Spleen (tissue), 11 donors: ENCODE results near the gene ZDHHC14. TPM values are rescaled to one million over a fixed set of nuclear protein-coding genes. Genes with fewer than 3 reads are reported as not detected.
"Not testable (repeated sequence)": the region's sequence is repeated elsewhere in the genome, so short reads cannot be mapped to it uniquely, and the experiment has no call there.

ENCODE experiments used
- DNase-seq: peaks from one replicate; pipeline ENCODE4 v3.0.0-alpha.2; 2020
- H3K27ac ChIP-seq, 8 donors: fragments of 200-600 bp; sonication (generic) in 7 of 8; 1 replicate in 4 of 8; 2 replicates in 4 of 8; pipeline versions ENCODE4 v1.5.0 to v1.8.0; 2016 to 2021; ENCODE audit warnings: inconsistent platforms in 4 of 8, mild to moderate bottlenecking in 4 of 8, moderate library complexity in 1 of 8
- H3K27me3 ChIP-seq, 7 donors: fragments of 200-600 bp; sonication (generic) in 6 of 7; replicated peaks in 1 of 7; 1 replicate in 4 of 7; 2 replicates in 3 of 7; pipeline versions ENCODE4 v1.5.0 to v1.8.0; 2016 to 2021; ENCODE audit warnings: inconsistent platforms in 3 of 7, mild to moderate bottlenecking in 1 of 7
- H3K36me3 ChIP-seq, 6 donors: fragments of 200-600 bp; sonication (generic) in 5 of 6; 1 replicate in 4 of 6; 2 replicates in 2 of 6; pipeline versions ENCODE4 v1.5.0 to v1.8.0; 2016 to 2021; ENCODE audit warnings: inconsistent platforms in 2 of 6
- H3K4me1 ChIP-seq, 6 donors: fragments of 200-600 bp; sonication (generic) in 5 of 6; 1 replicate in 3 of 6; 2 replicates in 3 of 6; pipeline versions ENCODE4 v1.5.0 to v1.8.0; 2016 to 2021; ENCODE audit warnings: inconsistent platforms in 3 of 6
- H3K4me3 ChIP-seq, 8 donors: fragments of 200-600 bp; sonication (generic) in 7 of 8; 1 replicate in 4 of 8; 2 replicates in 4 of 8; pipeline versions ENCODE4 v1.5.0 to v1.8.0; 2016 to 2021; ENCODE audit warnings: inconsistent platforms in 4 of 8, mild to moderate bottlenecking in 4 of 8, moderate library complexity in 2 of 8
- H3K9me3 ChIP-seq, 8 donors: fragments of 200-600 bp; sonication (generic) in 7 of 8; 1 replicate in 4 of 8; 2 replicates in 4 of 8; pipeline versions ENCODE4 v1.5.0 to v1.8.0; 2016 to 2021; ENCODE audit warnings: inconsistent platforms in 4 of 8
- POLR2A ChIP-seq, 3 donors: fragments of 450-650 bp; IDR thresholded peaks; one replicate each; pipeline ENCODE4 v1.5.1; 2017; ENCODE audit warnings: antibody characterized with exemption in 3 of 3, mild to moderate bottlenecking in 1 of 3
- POLR2AphosphoS5 ChIP-seq, 3 donors: sonication (generic); formaldehyde crosslinking; IDR thresholded peaks; one replicate each; pipeline ENCODE4 v1.5.1; 2017; ENCODE audit warnings: antibody characterized with exemption in 3 of 3
- WGBS, 5 donors: extraction: QIAGEN DNeasy Blood & Tissue Kit in 3 of 5; methylation state at CpG; one replicate each; pipeline versions ENCODE4 v1.1.5 to v1.1.7; 2013 to 2018; 5-methylcytosine and 5-hydroxymethylcytosine counted together
- intact Hi-C: fragments of 100-400 bp; cut with DNase I; formaldehyde crosslinking; loops from one replicate; pipeline ENCODE4 v1.15.0; 2023; ENCODE audit warnings: low total_unique reads
- polyA plus RNA-seq, 3 donors: library from polyadenylated mRNA; stranded (reverse); fragments of 200-250 nt; gene quantifications; one replicate each; pipeline ENCODE4 v1.2.1, GENCODE V29; 2013
- total RNA-seq, 7 donors: library from RNA; depleted of rRNA in 3 of 7; stranded (reverse); fragments of >200 nt in 3 of 7; fragmentation: NEBNext Ultra II Directional in 4 of 7; extraction: Animal tissue kit (Norgen Biotek cat#: 25700) in 4 of 7; gene quantifications; one replicate each; pipeline versions ENCODE4 v1.1.0 to v1.2.1, GENCODE V29; 2016 to 2021
- TF ChIP-seq, protein P1 (sequence below), 11 experiments: fragments of 200-600 bp in 7 of 11; fragments of 450-650 bp in 4 of 11; sonication (generic) in 4 of 11; IDR thresholded peaks in 8 of 11; conservative IDR thresholded peaks in 3 of 11; 1 replicate in 7 of 11; 2 replicates in 4 of 11; pipeline versions ENCODE4 v1.4.0 to v1.8.0; 2016 to 2021; ENCODE audit warnings: antibody characterized with exemption in 11 of 11, inconsistent platforms in 4 of 11, mild to moderate bottlenecking in 1 of 11
- donor health status: healthy with polysubstance abuse.
- donor health status: DM: no; HTN: no; CAD: no; lungs with moderate emphysema.
- donor health status: DM: no; HTN: no; CAD: no.
- donor health status: Bipolar disorder and iron deficiency.
- donor health status: healthy.
- donor health status: DM: no; HTN: no; CAD: no.
- donor health status: DM: yes; HTN: yes; CAD: no.

The ZDHHC14 gene
- total and polyA plus RNA-seq, 10 donors = 7.8 to 18.2 (median 11.7) TPM

- no peak for DNase-seq
- peaks cover 10 to 71% (median 24%) of the 10 kb centered on the region in 6 donors for H3K4me1 ChIP-seq
- intact Hi-C loops = no loop called here
- H3K9me3 ChIP-seq = no peaks in the 10 kb centered on the region
- no peaks in the 10 kb centered on the region for H3K27me3 ChIP-seq
- H3K36me3 ChIP-seq = no peaks in the 10 kb centered on the region
- WGBS, 5 donors = 60 to 69% (median 65%) methylated on average over 9 of the region's 9 CpGs
- H3K4me3 ChIP-seq = no peak overlapping the region
- no peak for TF ChIP-seq POLR2AphosphoS5 (IDR thresholded peaks at IDR 0.05)
- no peak for TF ChIP-seq POLR2A (IDR thresholded peaks at IDR 0.05)
- H3K27ac ChIP-seq = peak overlapping the region in 2 of 8 donors; percentile 21 to 30
Measured at GRCh38 chr6:157460182-157460999, 79.4 kb downstream of the ZDHHC14 start.

- Histone ChIP-seq H3K27ac (peak overlapping the region in 3 of 8 donors; percentile 21 to 46 (median 30)), H3K4me1 (peaks cover 10 to 69% (median 24%) of the 10 kb centered on the region in 6 donors), H3K36me3 (no peaks in the 10 kb centered on the region), H3K9me3 (no peaks in the 10 kb centered on the region), H3K27me3 (no peaks in the 10 kb centered on the region), H3K4me3 (no peak overlapping the region)
- no peak for DNase-seq
- 34 to 44% (median 39%) methylated on average over 17 of the region's 17 CpGs for WGBS, 5 donors
- TF ChIP-seq, protein P1, sequence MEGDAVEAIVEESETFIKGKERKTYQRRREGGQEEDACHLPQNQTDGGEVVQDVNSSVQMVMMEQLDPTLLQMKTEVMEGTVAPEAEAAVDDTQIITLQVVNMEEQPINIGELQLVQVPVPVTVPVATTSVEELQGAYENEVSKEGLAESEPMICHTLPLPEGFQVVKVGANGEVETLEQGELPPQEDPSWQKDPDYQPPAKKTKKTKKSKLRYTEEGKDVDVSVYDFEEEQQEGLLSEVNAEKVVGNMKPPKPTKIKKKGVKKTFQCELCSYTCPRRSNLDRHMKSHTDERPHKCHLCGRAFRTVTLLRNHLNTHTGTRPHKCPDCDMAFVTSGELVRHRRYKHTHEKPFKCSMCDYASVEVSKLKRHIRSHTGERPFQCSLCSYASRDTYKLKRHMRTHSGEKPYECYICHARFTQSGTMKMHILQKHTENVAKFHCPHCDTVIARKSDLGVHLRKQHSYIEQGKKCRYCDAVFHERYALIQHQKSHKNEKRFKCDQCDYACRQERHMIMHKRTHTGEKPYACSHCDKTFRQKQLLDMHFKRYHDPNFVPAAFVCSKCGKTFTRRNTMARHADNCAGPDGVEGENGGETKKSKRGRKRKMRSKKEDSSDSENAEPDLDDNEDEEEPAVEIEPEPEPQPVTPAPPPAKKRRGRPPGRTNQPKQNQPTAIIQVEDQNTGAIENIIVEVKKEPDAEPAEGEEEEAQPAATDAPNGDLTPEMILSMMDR (IDR thresholded peaks at IDR 0.05 in 8 of 11, conservative IDR thresholded peaks at IDR 0.05 in 3 of 11) = peak in 3 of 11 experiments; percentile 12 to 29 (median 25)
- TF ChIP-seq POLR2A (IDR thresholded peaks at IDR 0.05) (no peak), POLR2AphosphoS5 (IDR thresholded peaks at IDR 0.05) (no peak)
- intact Hi-C loops = no loop called here
Measured at GRCh38 chr6:157461000-157461915, 80.3 kb downstream of the ZDHHC14 start.

- H3K9me3 ChIP-seq = no peaks in the 10 kb centered on the region
- TF ChIP-seq, protein P1 (IDR thresholded peaks at IDR 0.05 in 8 of 11, conservative IDR thresholded peaks at IDR 0.05 in 3 of 11) = no peak
- TF ChIP-seq POLR2AphosphoS5 (IDR thresholded peaks at IDR 0.05) = no peak
- no peak for TF ChIP-seq POLR2A (IDR thresholded peaks at IDR 0.05)
- 91 to 94% (median 92%) methylated on average over 6 of the region's 6 CpGs for WGBS, 5 donors
- intact Hi-C loops = no loop called here
- H3K36me3 ChIP-seq = no peaks in the 10 kb centered on the region
- DNase-seq = no peak
- no peak overlapping the region for H3K27ac ChIP-seq
- no peaks in the 10 kb centered on the region for H3K27me3 ChIP-seq
- no peak overlapping the region for H3K4me3 ChIP-seq
- H3K4me1 ChIP-seq = peaks cover 10 to 59% (median 18%) of the 10 kb centered on the region in 6 donors
Measured at GRCh38 chr6:157462956-157463742, 82.2 kb downstream of the ZDHHC14 start.

GRCh38 chr6:157463743-157464135 lies 82.7 kb downstream of the ZDHHC14 start:
- H3K27me3 ChIP-seq, intact Hi-C loops, DNase-seq, H3K4me3 ChIP-seq, H3K9me3 ChIP-seq, H3K27ac ChIP-seq, H3K36me3 ChIP-seq: not testable (repeated sequence)
- peaks cover 10 to 59% (median 18%) of the 10 kb centered on the region in 6 donors for H3K4me1 ChIP-seq
- WGBS, 5 donors = 90 to 95% (median 91%) methylated on average over 4 of the region's 4 CpGs
